IPS DF 19.7 (cell line): Measurements from ENCODE around the gene OSBPL10.

Experiments
- DNase-seq: peaks from one replicate; pipeline ENCODE4 v3.0.0-alpha.2; 2013; ENCODE audit warnings: low read depth, low spot score

Gene OSBPL10

DNA sequence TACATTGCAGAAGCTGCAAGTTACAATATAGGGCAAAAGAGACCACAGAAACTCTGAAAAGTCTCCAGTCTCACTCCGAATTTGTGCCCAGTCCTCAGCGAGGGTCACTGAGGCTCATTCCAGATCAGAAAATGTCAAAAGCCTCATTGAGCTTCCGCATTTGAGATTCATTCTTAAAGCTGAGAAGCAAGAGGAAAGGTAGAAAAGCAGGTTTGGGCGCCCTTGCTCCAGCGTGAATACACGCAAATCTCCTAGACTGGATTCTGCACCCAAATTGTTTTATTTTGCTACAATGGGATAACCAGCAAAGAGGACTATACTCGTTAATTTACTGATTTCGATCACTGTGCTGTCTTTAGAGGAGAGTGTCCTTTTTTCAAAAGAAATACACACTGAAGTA is 236.1 kb downstream of the OSBPL10 start:
- DNase-seq, result no peak

DNA sequence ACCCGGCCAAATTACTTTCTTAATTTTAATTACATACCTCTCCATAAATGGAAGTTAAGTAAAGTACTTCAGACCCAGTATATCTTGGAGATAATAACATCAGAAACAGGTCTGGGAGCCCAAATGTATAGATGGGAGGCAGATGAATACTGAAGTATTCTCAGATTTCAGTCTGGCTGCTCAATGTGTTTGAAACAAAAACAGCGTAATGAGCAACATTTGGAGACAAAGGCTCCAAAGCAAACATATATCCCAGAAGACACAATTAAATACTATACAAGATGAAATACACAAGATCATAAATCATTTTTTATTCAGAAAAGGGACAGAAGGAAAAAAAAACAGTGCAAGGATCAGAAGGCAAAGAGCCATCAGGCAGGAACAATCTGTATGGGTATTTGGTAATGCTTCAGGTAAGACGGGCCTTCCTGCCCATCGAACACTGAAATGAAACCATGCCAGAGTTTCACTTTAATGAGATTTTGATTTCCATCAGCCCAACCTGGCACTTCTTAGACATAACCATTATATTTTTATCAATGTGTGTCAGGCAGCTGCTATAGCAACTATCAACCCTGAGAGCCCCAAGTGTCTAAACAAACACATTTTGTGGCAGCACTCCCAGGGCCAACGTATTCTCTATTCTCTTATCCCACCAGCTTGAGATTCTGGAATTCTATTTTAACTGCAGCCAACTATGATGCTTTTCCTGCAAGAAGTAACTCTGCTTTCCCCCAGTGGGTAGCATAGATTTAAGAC is 237.6 kb downstream of the OSBPL10 start:
- no peak for DNase-seq

DNA sequence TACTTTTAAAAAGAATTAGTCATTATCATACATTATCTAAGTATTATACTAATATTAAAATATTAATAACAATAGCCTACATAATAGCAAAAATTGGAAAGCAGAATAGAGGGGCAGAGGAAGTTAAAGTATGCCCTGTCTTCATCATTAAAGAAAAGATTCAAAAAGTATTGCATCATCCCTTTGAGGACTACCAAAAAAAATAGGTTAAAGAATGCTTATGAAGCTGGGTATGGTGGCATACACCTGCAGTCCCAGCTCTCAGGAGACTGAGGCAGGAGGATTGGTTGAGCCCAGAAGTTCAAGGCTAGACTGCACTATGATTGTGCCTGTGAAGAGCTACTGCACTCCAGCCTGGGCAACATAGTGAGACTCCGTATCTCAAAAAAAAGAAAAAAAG is 240.7 kb downstream of the OSBPL10 start:
- no peak for DNase-seq

DNA sequence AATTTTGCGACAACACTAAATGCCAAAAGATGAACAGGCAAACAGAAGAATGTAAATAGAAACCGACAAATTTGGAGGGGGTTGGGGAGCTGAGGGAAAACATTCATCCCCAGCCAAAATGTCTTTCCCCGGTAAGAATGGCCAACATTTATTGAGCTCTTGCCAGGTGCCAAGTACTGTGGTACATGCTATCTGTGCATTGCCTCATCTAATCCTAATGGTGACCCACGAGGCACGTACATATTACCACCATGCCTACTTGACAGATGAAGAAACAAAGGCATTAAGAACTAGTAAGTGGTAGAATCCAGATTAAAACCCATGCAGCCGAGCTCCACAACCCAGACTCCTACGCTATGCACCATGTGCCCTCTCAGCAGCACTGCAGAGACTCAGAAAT is 242.7 kb downstream of the OSBPL10 start:
- DNase-seq, result no peak

DNA sequence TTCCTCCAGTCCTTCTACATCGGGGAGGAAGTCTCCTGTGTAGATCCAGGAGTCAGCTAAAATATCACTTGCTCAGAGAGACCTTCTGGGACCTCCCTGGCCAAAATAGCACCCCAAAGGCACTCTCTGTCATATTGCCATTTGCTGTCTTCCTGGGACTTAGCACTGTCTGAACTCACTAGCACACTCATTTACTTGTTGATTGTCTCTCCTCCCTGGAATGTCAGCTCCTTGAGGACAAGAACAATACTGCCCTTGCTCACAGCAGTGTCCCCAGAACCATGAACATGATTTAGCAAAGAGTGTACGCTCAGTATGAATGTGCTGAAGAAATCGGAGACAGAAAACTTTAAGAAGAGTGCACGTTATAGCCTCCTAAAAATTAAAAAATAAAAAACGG is 245.4 kb downstream of the OSBPL10 start:
- DNase-seq, result no peak

DNA sequence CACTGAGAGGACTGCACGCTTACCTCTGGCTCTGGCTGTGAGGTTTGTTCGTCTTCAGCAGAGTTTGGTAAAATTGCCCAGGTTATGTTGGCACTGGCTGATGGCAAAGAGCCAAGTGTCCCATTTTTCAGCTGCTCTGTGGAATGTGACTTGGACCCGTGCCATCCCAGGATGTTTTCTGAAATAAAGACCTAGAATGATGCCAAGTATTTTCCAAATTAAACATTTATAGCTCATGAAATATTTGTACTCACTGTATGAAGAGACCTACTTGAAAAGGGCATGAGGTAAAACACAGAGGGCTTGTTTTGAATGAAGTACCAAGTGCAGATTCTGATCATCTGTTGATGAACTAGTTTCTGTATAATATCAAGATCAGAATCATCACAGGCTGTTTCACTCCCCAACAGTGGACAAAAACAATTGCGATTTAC is 247.8 kb downstream of the OSBPL10 start:
- DNase-seq, result no peak

DNA sequence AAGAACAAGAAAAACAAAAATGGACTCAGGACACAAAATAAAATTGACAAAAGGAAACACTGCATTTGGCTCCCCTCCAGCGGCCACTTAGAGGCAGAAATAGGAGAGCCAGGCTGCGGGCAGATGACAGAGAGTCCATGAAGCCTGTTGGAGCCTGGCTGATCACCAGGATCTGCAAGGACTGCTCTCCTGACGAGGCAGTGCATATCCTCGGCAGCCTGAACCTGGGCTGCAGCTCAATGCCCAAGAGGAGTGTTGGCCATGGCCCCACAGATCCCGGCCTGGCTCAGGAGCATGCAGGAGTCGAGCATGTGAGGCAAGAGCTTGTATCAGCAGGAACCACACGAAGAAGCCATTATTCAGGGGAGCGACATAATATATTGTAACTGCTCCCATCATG is 248.5 kb downstream of the OSBPL10 start:
- no peak for DNase-seq

DNA sequence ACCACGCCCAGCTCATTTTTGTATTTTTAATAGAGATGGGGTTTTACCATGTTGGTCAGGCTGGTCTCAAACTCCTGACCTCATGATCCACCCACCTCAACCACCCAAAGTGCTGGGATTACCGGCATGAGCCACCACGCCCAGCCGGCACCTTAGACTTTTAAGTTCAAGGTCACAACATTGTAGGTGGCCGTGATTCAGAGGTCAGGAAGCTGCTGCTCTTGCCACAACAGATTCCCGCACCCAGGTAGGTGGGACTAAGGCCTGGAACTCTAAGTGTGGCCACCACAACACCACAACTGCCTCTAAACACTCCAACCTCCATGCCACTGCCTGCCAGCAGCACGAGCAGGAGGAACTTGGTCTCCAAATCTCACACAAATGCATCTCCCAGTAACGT is 251.5 kb downstream of the OSBPL10 start:
- DNase-seq, result no peak

DNA sequence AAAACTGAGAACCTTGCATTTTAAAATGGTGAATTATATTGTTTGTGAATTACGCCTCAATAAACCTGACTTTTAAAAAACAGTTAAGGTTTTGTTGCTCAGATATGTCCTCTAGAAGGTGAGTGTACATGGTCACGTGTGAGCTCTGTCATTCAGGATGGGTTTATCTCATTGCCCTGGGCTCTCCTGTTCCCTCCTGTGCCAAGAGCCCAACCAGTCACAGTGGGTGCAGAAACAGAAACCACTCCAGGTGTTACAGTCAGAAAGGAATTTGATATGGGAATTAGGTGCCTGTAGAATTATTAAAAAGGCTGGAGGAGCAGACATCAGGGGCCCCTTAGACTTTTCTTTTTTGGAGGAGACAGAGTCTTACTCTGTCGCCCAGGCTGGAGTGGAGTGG is 252.0 kb downstream of the OSBPL10 start:
- DNase-seq, result no peak

DNA sequence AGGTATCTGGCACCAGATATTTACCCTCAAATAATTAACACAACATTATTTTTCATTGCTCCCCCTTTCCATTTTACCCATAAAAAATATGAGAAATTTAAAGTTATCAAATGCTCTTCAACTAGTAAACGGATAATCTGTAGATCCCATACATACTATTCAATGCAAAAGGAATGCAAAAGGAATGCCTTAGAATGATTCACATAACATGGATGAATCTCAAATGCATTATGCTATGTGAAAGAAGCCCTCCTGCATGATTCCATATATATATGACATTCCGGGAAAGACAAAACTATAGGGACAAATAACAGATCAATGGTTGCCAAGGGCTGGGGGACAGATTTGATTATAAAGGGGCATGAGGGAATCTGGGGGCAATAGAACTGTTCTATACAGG is 252.7 kb downstream of the OSBPL10 start:
- DNase-seq, result no peak

DNA sequence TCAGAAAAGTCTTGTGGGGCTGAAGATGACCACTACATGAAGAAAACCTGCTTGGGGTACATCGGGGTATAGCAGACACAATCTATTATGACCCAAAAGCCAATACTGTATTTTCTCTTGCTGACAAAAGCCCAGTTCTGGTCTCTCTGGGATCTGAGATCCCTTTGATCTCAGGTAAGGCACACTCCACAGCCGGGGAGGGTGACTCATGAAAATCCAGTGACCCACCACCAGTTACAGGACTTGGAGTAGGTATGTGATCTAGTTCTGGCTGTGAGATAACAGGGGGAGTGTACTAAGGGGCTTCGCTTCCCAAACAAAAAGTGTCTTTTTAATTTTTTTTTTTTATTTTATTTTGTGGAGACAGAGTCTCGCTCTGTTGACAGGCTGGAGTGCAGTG is 255.1 kb downstream of the OSBPL10 start:
- DNase-seq, result no peak

DNA sequence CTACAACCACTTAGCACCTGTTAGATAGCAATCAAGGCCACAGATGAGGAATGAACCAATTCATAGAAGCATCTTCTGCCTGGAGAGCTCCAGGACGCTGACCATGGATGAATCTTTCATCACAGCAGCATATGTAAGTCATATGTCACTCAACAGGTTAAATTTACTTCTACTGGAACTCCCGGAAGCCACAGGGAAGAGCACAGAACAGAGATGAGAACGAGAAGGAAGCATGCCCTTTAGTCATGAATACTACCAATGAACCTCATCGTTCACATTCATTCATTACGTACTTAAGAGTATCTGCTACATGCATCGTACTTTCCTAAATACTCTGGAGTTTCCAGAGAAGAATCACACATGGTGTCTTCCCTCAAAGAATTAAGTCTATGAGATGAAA is 255.5 kb downstream of the OSBPL10 start:
- DNase-seq, result no peak

DNA sequence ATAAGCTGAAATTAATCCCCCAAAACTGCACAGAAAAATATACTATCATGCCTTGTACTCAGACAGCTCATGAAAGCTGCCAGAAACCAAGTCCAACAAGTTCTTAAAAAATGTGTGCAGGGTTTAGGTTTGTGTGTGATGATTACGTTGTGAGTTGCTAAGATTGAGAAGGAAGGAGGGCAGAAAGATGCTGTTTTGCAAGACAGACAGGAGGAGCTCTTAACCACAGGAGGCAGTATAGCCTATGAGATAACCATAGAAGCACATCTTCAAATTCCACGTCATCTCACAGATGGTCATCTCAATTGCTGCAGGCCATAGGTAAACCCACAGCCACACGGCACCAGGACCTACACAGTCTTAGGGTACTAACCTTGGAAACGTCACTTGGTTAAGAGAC is 256.4 kb downstream of the OSBPL10 start:
- DNase-seq, result peak; percentile 33

DNA sequence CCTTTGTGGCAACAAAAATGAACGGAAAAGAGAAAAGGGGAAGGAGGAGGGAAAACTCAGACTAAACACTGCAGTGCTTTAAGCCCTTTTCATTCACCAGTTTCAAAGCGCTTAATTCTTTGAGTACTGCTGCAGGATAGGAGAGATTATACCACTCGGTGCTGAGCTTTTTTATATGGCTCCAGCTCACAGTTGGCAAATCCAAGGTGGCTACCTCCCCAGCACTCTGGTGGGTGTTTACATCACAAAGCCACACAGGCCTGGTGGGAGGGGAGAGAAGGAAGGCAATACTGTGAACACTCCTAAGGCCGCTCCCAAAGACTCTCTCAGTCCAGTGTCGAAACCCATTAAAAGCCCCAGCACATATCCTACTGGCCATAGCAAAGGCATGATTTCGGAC is 256.9 kb downstream of the OSBPL10 start:
- peak; percentile 20 for DNase-seq

DNA sequence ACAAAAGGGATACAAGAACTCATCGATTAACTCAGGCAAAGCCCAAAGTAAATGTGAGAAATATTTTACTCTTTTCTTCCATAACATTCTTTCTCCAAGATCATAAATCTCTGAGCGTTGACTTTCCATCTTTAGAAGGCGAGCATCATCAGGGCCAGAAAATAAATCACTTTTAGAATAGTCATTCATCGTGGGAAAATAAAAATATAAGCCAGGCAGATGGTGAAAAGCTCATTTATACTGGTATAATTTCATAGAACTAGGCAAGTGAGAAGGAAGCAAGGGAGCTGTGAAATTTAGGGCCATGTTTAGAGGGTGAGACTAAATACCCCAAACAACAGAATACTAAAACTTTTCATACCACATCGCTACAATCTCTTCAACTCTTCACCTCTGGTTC is 257.4 kb downstream of the OSBPL10 start:
- DNase-seq, result no peak

DNA sequence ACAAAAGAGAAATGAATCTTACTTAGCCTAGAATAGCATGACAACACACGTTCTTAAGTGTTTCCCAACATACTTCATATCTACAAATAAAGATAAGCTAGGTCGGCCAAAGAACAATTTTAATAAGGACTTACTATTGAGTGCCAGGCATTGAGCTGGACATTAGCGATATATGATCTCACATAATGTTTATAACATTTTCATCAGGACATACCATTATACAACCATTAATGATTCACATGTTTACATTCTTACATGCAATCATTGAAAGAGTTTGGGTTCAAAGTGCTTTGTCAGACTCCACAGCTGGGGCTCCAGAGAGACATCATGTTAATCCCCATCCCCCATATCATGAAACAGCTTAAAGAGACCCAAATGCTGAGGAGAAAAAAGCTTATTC is 259.4 kb downstream of the OSBPL10 start:
- DNase-seq, result no peak

DNA sequence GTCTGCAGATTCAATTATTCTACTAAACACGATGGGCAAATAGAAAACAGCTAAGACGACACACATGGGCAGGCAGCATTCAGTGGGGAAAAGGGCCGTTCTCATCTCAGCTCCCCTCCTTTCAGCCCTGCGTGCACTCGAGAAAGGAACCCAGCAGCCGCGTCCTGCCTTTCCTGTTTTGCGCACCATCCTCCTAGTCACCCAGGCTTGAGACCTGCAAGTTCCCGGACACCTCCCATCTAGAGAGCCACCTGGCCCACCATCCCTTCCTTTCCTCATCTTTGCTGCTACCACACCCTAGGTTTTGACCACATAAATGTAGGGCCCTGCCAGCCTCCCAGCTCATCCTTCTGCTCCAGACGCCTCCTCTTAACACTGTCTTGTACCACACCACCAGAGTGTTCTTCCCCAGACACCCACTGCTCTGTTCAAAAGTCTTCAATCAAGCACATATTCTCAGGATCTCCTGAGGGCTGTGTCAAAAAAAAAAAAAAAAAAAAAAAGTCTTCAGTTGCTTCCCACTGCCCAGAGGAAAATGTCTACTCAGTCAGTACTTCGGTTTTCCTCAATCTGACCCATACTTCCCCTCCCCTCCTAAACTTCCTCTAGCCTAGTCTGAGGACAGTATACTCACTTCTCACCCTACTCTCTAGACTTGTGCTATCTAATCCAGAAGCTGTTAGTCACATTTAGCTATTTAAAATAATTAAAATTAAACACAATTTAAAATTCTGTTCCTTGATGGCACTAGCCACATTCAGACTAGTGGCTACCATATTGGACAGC is 266.4 kb downstream of the OSBPL10 start:
- DNase-seq, result no peak

DNA sequence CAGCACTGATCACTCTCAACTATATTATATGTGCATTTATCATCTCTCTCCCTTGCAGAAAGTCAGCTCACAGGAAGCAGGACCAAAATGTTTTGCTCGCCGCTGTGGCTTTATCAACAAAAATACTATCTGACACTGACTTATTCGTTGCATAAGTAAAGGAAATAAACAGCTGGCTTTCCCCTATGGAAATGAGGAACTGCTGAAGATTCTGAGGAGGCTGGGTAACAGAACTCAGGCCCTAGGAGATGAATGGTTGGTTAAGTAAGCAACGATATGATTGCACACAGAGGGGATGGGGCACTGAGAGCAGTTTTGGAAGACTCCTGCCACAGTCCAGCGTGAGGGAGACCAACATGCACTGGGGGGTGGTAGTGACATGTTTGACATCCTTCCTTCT is 267.2 kb downstream of the OSBPL10 start:
- no peak for DNase-seq

DNA sequence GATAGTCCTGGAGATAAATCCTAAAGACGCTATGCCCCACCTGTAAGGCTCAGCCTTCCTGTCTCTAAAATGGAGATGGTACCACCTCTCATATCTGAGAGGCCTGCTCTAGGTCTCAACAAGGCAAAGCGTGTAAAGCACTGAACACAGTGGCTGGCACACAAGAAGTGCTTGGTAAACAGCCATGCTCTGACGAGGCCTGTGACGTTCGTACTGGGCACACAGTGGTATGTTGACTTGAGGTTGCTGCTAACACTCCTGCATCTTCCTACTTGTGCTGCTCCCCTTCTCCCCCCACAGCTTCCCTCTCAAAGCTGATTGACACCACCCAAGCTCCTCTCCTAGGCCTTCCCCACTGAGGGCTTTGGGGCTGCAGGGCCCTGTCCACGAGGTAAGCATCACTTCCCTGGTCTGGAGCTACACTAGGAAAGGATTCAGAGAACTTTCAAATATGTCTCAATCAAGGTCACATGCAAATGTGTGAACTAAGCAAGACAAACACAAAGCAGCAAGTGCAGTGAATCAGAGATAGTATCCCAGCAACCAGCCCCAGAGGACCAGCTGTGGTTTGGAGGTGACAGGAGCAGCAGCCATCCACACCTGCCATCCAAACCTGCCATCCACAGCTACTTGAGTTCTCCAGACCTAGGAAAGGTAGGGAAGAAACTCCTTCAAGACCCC is 270.8 kb downstream of the OSBPL10 start:
- no peak for DNase-seq

DNA sequence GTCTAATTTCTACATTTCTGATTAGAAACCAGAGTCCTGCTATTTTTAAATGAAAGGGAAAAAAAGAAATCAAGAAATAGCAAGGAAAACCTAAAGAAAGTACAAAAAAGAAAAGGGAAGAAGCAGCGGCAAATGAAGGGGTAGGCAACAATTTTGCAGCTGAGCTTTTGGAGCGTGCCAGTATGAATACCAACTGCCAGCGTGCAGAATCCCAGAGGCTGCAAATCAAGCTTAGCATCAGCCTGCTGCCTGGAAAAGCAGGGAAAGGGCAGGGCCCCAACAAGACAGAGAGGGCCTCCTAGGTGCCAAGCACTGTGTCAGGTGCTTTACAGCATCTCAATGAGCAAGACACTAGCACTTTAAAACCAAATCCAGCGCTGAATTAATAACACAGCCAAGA is 271.5 kb downstream of the OSBPL10 start:
- DNase-seq, result no peak

DNA sequence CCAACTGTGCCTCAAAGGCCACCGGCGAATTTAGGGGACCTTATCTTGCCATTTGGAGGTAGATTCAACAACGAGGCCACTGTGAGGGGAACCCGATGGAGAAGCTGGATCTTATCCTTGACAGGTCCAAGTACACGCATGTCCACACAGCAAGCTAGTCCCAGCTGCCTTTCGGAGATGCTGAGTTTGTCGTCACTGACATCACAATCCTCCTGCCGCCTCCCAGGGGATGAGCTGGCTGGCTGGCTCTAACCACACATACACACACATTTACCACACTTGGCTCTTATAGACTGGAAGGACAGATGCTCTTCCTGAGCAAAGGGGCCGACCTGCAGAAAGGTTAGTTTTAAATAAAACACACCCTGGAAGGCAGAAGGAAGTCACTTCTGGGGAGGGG is 272.1 kb downstream of the OSBPL10 start:
- DNase-seq, result no peak

DNA sequence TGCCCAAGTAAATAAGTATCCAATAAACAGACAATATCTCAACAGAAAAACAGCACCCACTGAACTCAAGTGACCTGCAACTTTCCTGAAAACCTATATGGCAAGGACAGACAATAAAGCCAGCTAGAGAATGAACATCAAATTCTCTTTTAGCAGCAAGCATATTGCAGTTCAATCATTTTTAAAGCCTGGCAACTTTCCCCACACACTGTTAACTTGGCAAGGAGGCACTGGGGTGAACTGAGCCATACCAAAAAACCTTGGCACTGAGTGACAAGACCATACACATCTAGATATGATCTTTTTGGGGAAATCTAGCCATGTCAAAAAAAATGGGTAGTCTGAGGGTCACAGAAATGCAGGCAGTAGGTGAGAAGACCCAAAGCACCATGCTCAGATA is 273.8 kb downstream of the OSBPL10 start:
- DNase-seq, result no peak

DNA sequence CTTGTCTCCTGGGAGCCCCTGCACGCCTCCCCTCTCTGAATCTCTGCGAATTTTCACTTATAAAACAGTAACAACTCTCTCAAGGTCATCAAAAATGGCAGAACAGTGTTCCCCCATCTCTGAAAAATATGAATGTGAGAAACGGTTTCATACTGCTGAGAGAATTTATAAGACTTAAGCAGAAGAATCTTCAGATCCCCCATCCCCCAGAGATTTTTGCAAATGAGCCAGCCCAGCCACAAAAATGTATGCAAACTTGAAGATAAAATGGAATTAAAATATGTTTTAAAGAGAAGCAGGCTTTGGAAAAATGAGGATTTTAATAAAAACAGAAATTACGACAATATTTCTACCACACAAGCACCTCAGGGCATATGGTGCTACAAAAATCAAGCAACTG is 275.3 kb downstream of the OSBPL10 start:
- DNase-seq, result no peak
